NB4 (cell line): Measurements from ENCODE around the gene CDH4.

ENCODE experiments used
- DNase-seq: peaks from one replicate; pipeline ENCODE4 v3.0.0; 2010; ENCODE audit warnings: low read depth
- H3K4me3 ChIP-seq: one replicate; pipeline ENCODE4 v1.5.1; 2011; ENCODE audit warnings: mild to moderate bottlenecking, low read depth, low read length, moderate library complexity
- MYC ChIP-seq: IDR thresholded peaks from 2 replicates; pipeline ENCODE4 v1.6.1; 2011; ENCODE audit warnings: low read depth, low read length
- POLR2A ChIP-seq: IDR thresholded peaks from 2 replicates; pipeline ENCODE4 v1.6.1; 2011; ENCODE audit warnings: mild to moderate bottlenecking; ENCODE audit not compliant: insufficient read length; ENCODE audit errors: extremely low read depth
- TF ChIP-seq, protein P1 (sequence below): IDR thresholded peaks from one replicate; pipeline ENCODE4 v1.5.1; 2012; ENCODE audit warnings: low read depth, low read length
- TF ChIP-seq, protein P2 (sequence below): IDR thresholded peaks from 2 replicates; pipeline ENCODE4 v1.6.1; 2011; ENCODE audit warnings: low read depth, low read length

Gene CDH4

DNA sequence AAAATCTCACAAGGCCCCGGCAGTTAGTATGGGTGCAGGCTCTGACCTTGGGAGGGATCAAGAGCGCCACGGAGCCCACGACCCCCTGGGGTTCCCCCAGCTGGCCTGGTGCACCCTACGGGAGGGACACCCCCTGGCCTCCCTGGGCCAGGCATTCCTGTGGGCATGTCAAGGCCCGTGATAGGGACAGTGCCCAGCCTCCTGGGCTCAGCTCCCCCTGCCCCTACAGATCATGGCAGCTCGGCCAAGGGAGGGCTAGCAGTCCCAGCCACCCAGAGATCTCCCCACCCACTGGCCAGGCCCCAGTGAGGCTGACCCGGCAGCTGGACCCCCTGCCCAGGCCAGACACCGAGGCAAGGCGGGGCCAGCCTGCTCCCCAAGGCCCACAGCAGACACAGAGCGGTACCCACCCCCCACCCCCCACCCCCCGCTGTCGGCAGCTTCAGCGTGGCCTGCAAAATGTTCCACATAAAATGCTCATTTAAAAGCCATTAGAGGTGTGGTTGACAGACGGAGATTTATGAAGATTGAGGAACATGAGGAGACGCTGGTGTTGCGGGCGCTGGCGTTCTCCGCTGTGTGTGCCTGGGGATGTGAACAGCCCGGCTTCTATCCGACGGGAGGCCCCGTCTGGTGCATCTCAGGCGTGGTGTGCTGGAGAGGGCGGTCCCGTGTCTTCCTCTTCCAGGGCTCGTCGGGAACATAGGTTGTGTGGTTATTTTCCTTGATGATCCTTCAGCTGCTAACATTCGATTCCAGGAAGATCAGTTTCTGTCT, 625.1 kb downstream of the CDH4 start:
- TF ChIP-seq, protein P1, sequence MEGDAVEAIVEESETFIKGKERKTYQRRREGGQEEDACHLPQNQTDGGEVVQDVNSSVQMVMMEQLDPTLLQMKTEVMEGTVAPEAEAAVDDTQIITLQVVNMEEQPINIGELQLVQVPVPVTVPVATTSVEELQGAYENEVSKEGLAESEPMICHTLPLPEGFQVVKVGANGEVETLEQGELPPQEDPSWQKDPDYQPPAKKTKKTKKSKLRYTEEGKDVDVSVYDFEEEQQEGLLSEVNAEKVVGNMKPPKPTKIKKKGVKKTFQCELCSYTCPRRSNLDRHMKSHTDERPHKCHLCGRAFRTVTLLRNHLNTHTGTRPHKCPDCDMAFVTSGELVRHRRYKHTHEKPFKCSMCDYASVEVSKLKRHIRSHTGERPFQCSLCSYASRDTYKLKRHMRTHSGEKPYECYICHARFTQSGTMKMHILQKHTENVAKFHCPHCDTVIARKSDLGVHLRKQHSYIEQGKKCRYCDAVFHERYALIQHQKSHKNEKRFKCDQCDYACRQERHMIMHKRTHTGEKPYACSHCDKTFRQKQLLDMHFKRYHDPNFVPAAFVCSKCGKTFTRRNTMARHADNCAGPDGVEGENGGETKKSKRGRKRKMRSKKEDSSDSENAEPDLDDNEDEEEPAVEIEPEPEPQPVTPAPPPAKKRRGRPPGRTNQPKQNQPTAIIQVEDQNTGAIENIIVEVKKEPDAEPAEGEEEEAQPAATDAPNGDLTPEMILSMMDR: no peak
- TF ChIP-seq, protein P2, sequence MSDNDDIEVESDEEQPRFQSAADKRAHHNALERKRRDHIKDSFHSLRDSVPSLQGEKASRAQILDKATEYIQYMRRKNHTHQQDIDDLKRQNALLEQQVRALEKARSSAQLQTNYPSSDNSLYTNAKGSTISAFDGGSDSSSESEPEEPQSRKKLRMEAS: no peak
- TF ChIP-seq POLR2A (no peak), MYC (no peak)
- no peak for DNase-seq
- no peak overlapping the region for H3K4me3 ChIP-seq

DNA sequence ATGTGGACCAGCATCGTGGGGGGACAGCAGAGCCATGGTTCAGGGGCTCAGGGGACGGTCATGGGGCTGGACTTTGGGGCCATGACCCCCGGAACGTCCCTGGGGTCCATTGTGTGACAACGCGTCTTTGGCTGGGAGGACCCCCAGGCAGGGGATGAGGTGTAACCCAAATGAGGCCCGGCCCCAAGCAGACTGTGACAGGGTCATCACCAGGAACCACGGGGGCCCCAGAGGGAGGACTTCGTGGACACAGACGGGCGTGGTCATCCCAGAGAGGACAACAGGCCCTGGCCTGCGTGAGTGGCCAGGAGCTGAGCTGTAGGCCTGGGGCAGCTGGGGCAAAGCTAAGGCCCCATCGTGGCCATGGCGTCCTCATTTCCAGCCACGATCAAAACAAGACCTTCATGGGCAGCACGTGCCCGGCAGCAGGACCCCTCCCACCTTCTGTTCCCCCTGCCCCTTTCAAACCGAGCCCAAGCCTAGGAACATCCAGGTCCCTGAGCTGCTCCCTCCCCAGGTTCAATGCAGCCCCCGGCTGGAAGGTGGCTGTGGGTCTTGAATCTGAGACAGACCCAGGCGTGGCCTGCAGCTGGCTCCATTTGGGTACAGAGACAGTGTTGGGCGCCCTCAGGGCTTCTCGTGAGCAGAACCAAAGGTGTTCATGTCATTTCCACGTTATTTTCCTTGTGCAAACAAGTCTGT, 625.9 kb downstream of the CDH4 start:
- H3K4me3 ChIP-seq: no peak overlapping the region
- DNase-seq: no peak
- TF ChIP-seq POLR2A (no peak), MYC (no peak)
- TF ChIP-seq, protein P1: no peak
- TF ChIP-seq, protein P2: no peak

DNA sequence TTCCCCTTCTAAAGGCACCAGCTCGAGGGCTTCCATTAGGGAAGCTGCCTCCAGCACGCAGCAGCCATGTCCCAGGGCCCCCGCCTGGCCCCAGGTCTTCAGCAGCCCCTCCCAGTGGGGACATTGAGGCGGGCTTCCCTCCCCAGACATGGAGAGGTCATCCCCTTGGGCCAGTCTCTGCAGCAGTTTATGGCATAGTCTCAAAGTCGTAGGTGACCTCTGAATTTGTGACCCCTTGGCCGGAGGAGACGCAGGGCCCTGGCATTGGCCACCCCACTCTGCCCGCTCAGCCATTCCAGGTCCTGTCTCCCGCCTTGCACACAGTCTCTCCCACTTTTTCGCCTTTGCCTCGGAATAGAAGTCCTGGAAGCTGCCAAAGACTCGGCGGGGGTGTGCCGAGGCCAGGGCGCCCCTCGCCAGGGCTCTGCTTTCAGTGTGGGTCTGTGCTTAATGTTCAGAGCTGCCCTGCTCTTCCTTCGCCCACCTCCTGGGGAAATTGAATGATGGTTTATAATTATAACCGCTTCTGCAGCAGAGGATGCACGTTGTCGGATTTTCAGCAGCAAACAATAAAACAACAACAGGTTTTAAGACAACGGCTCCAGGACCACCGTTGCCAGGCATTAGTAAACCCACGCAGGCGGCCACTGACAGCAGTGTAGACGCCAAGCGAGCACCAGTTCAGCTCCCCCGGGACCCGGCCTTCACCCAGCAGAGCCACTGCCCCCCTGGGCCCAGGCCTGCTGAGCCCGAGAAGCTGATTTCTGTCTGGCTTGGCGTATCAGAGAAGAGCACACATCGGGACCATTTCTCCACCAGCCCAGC, 626.6 kb downstream of the CDH4 start:
- DNase-seq: no peak
- no peak overlapping the region for H3K4me3 ChIP-seq
- TF ChIP-seq POLR2A: no peak
- no peak for TF ChIP-seq MYC
- TF ChIP-seq, protein P1: no peak
- TF ChIP-seq, protein P2: no peak

DNA sequence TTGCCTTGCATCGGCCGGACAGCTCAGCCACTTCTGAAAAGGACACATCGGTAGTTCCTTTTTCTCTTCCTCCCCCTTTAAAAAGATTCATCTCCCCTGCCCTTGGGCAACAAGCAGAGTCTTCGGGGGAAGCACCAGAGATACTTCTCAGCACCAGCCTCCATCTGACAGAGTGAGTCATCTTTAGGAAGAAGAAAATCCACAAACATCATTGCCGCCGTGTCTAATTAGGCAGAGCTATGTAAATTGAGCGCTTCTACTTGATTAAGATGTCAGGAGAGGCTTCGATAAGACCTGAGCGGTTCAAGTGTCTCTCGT, 627.2 kb downstream of the CDH4 start:
- peak; percentile 39 for DNase-seq
- no peak for TF ChIP-seq MYC
- TF ChIP-seq, protein P1: no peak
- TF ChIP-seq, protein P2: no peak
- H3K4me3 ChIP-seq: no peak overlapping the region

DNA sequence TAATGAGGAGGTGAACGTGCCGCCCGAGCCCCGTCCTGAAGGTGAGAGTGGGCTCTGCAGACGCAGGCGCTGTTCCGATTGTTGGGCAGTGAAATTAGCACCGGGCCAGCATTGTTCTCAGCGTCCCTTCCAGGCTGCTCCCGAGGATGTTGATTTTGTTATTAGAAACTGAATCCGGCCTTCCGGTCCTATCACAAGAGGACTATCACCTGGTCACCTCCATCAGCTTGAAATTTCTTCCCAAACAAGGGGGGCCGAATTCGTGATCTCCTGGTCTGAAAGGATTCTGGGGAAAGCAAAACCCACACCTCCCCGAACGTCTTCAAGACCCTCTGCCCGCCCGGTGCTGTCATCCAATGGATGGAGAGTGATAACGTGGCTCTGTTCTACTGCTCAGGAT, 627.6 kb downstream of the CDH4 start:
- DNase-seq: no peak
- TF ChIP-seq, protein P2: no peak
- TF ChIP-seq POLR2A (no peak), MYC (no peak)
- TF ChIP-seq, protein P1: no peak
- H3K4me3 ChIP-seq: no peak overlapping the region
